Astrocyte of the cerebellum (primary cell): Measurements from ENCODE around the gene COX5B.
A peak's percentile ranks its signal among the peaks of the same experiment; 100 is the strongest.
"Not testable (repeated sequence)": the region's sequence is repeated elsewhere in the genome, so short reads cannot be mapped to it uniquely, and the experiment has no call there.

Experiments used
- DNase-seq: peaks from one replicate; pipeline ENCODE4 v3.0.0-alpha.2; 2011; ENCODE audit warnings: low read depth
- H3K4me3 ChIP-seq: 2 replicates; pipeline ENCODE4 v1.5.1; 2011; ENCODE audit warnings: mild to moderate bottlenecking, low read depth, low read length, moderate library complexity
- CTCF ChIP-seq: IDR thresholded peaks from 2 replicates; pipeline ENCODE4 v1.5.1; 2012; ENCODE audit warnings: low read length, low read depth, moderate library complexity, mild to moderate bottlenecking; ENCODE audit errors: missing control alignments
- in situ Hi-C: cut with HindIII; loops from 2 replicates; pipeline ENCODE4 v1.10.0; 2017; ENCODE audit warnings: low sequenced_read_pairs

The COX5B gene

DNA sequence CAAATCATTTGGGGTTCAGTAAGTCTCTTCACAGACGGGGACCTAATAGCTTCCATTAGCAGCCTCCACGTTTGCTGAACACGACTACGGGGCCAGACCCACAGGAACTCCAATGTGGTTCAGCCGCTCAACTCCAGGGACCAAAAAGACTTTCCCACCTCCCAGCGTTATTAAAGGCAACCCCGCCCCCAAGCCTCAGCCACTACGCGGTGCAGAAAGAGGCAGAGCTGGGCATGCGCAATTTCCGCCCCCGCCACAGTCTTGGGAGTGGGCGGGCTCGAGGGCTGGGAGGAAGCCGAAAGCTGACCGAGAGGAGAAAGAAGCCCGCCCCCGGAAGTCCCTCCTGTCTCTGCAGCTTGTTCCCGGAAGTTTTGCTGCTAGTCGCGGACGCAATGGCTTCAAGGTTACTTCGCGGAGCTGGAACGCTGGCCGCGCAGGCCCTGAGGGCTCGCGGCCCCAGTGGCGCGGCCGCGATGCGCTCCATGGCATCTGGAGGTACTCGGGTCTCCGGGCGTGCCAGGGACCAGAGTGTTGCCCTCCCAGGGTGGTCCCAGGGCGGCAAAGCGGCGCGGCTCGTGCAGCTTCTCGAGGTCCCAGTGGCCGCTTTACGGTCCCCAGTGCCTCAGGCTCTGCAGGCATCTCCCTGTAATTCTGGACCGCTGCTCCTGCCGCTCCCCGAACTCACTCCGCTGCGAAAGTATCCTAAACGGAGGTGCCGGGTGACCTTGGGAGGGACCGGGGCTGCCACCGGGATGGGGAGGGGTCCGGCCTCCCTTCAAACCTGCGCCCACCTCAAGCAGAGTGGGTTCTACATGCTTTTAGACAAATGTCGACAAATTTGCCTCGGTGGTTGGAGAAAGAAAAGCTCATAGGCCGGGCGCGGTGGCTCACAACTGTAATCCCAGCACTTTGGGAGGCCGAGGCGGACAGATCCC, at the start of gene COX5B:
TSS of gene COX5B (plus strand) at position 368 of the 935 bp plus-strand sequence. CDS start at position 393, 25 bp downstream.
- peak; percentile 90 for DNase-seq
- H3K4me3 ChIP-seq: peak within 1 kb of the TSS; percentile 81
- in situ Hi-C loops: no loop called here
- TF ChIP-seq CTCF: no peak

DNA sequence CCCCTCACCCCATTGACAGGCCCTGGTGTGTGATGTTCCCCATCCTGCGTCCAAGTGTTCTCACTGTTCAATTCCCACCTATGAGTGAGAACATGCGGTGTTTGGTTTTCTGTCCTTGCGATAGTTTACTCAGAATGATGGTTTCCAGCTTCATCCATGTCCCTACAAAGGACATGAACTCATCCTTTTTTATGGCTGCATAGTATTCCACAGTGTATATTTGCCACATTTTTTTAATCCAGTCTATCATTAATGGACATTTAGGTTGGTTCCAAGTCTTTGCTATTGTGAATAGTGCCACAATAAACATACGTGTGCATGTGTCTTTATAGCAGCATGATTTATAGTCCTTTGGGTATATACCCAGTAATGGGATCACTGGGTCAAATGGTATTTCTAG, 49.7 kb upstream of the COX5B start:
- DNase-seq, in situ Hi-C loops, H3K4me3 ChIP-seq: not testable (repeated sequence)

DNA sequence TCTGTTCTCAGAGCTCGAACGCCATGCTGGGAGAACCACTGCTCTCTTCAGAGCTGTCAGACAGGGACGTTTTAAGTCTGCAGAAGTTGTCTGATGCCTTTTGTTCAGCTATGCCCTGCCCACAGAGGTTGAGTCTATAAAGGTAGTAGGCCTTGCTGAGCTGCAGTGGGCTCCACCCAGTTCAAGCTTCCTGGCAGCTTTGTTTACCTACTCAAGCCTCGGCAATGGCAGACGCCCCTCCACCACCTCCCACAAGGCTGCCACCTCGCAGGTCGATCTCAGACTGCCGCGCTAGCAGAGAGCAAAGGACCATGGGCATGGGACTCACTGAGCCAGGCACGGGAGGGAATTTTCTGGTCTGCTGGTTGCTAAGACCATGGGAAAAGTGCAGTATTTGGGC, 44.3 kb upstream of the COX5B start:
- DNase-seq, H3K4me3 ChIP-seq, in situ Hi-C loops: not testable (repeated sequence)

- H3K4me3 ChIP-seq, in situ Hi-C loops, DNase-seq: not testable (repeated sequence)
Measured at GRCh38 chr2:97605109-97605508, 40.8 kb upstream of the COX5B start.

GRCh38 chr2:97605524-97606339, 40.1 kb upstream of the COX5B start:
- H3K4me3 ChIP-seq, DNase-seq, in situ Hi-C loops: not testable (repeated sequence)

GRCh38 chr2:97608745-97609144, 37.1 kb upstream of the COX5B start:
- in situ Hi-C loops, H3K4me3 ChIP-seq, DNase-seq: not testable (repeated sequence)

DNA sequence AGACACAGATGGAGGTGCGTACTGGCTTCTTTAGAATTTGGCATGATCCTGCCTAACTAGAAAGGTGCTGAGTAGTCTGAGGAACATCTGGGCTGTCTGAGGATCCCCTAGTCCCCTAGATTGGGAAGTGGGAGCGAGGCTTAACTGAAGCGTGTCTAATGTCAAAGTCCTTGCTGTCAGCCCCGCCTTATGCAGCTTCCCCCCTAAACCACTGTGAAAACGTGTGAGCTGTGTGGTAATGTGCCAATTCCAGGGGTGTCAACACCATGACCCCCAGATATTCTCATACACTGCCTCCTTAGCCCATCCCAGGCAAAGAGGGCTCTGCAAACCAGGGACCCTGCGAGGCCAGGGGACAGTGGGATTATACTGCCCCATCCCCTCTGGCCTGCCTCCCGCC, 34.0 kb upstream of the COX5B start:
- DNase-seq, H3K4me3 ChIP-seq, in situ Hi-C loops: not testable (repeated sequence)

DNA sequence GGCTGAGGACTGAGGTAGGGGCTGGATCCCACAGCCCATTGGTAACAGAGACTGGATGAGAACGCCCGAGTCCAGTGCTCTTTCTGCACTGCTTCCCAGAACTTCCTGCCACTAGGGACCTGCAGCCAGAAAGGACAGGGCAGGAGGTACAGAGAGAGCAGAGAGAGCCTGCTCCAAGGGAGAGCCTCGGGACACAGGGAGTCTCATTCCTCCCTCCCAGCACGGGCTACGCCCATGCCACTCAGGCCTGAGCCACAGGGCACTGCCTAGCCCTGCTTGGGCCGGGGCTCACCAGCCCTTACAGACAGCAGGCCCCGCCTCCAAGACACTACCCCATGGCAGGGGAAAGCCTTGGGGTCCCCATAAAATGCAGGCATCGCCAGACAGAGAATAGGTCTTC, 30.1 kb upstream of the COX5B start:
- DNase-seq, H3K4me3 ChIP-seq, in situ Hi-C loops: not testable (repeated sequence)

DNA sequence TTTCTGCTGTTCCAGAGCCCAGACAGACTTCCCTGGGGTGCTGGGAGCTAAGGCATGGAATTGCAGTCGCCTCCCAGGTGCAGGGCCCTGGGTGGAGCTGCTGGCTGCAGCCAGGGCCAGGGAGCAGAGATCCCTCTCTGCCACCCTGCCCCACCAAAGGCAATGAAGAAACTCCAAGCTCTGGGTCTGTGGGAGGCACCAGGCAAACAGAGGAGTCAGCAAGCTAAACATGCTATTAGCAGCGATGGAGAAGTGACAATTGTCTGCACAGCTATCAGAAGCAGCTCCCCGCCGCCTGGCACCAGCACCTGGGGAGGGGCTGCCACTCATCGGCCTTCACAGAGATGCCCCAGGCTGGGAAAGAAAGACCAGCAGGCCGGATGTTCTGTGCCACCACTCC, 28.0 kb upstream of the COX5B start:
- no peak for DNase-seq
- no peak for TF ChIP-seq CTCF
- in situ Hi-C loops: no loop called here
- no peak overlapping the region for H3K4me3 ChIP-seq

- DNase-seq, H3K4me3 ChIP-seq, in situ Hi-C loops: not testable (repeated sequence)
Measured at GRCh38 chr2:97618939-97619827, 26.7 kb upstream of the COX5B start.

GRCh38 chr2:97620492-97620891, 25.4 kb upstream of the COX5B start:
- DNase-seq, in situ Hi-C loops: not testable (repeated sequence)

DNA sequence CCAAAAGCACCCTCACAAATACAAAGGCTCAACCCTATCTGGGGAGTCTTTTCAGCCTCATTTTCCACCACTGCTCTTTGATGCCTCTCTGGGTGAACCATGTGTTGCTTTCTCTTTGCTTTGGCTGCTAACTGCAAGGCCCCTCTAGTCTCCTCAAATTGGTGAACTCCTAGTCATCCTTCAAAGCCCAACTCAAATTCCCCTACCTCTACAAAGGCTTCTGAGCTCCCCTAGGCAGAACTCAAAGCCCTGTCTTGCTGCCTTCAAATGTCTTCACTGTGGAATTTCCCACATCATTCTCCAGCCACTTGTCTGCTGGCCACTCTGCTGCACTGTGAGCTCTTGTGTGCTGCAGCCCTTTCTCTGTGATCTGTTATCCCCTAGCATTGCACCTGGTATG, 22.9 kb upstream of the COX5B start:
- in situ Hi-C loops, H3K4me3 ChIP-seq, DNase-seq: not testable (repeated sequence)

More at GRCh38 chr2:97620492-97620891, 25.4 kb upstream of the COX5B start:
- not testable (repeated sequence) for H3K4me3 ChIP-seq

DNA sequence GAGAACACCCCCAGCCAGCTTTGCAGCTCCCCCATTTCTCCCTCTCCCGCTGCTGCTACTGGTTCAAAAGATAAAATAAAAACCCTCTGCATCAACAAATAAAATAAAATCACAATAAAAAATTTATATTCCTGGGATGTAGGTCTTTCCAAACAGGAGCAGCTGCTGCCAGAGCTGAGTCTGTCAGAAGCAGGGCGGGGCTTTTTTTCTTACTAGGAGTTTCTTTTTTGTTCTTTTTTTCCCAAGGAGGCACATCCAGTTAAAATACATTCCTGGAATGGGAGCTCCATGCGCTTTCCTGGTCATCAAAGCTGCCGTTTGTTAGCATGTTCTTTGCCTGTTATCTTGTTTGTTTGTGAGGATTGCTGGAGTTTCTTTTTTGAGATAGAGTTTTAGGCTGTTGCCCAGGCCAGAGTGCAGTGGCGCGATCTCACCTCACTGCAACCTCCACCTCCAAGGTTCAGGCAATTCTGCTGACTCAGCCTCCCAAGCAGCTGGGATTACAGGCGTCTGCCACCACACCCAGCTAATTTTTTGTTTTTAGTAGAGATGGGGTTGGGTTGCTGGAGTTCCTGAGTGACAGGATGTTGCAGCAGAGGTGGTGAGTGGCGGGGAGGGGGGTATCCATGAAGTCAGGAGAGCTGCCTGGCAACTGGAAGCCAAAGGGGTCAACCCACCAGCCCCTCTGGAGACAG, 20.4 kb upstream of the COX5B start:
- DNase-seq, H3K4me3 ChIP-seq, in situ Hi-C loops: not testable (repeated sequence)

DNA sequence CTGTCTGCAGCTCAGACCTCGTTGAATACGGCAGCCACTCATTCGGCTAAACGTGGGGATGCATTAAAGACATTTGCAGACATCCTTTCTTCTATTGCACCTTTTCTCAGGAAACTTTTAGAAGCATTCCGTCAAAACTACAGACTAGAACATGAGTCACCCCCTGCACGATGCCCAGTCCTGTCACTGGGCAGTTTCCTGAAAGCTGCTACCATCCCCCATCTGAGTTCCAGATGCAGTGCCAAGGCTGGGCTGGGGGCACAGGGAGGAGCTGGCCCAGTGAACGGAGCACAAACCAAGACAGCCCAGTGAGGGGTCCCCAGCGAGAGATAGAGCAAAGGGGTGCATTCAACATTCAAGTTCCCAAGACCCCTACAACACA, 19.8 kb upstream of the COX5B start:
- in situ Hi-C loops, H3K4me3 ChIP-seq, DNase-seq: not testable (repeated sequence)
